H1 (cell line): ENCODE results near the gene MAP1LC3C. TPM values are rescaled to one million over a fixed set of nuclear protein-coding genes. Genes with fewer than 3 reads are reported as not detected.

Experiments
- CTCF ChIA-PET: fragments of 300-600 bp; sonication (Branson Sonifier 250); formaldehyde crosslinking; loops from one replicate; lab custom pipeline; 2021; ENCODE audit not compliant: partially characterized antibody; lab: Charles Lee
- POLR2A ChIA-PET: fragments of 300-600 bp; sonication (Branson Sonifier 250); formaldehyde crosslinking; loops from one replicate; lab custom pipeline; 2021; ENCODE audit warnings: inconsistent platforms; ENCODE audit not compliant: partially characterized antibody; lab: Charles Lee
- DNase-seq, 2 experiments: peaks; one replicate each; pipeline versions ENCODE4 v3.0.0 to v3.0.0-alpha.2; 2010 to 2022; ENCODE audit warnings: low spot score in 2 of 2, low read depth in 1 of 2, mixed read lengths in 1 of 2
- FAIRE-seq: peaks from 2 replicates; lab custom pipeline; 2011; peaks lifted over from hg19 to GRCh38; lab: Jason Lieb, UNC
- H2AFZ ChIP-seq: 2 replicates; pipeline ENCODE4 v1.8.1; 2012; ENCODE audit warnings: low read length, inconsistent platforms
- H2AK5ac ChIP-seq: 2 replicates; pipeline ENCODE4 v1.6.1; 2013; ENCODE audit warnings: low read depth, low read length
- H2BK120ac ChIP-seq: replicated peaks from 2 replicates; pipeline ENCODE3; 2013; ENCODE audit warnings: low read depth, low read length, inconsistent platforms
- H2BK12ac ChIP-seq: 2 replicates; pipeline ENCODE4 v1.6.1; 2013; ENCODE audit warnings: low read depth, low read length
- H2BK15ac ChIP-seq: 2 replicates; pipeline ENCODE4 v1.6.1; 2013; ENCODE audit warnings: low read length
- H2BK20ac ChIP-seq: 2 replicates; pipeline ENCODE4 v1.6.1; 2013; ENCODE audit warnings: low read length
- H2BK5ac ChIP-seq: 2 replicates; pipeline ENCODE4 v1.6.1; 2013; ENCODE audit warnings: low read depth, low read length
- H3K14ac ChIP-seq: 2 replicates; pipeline ENCODE4 v1.6.1; 2013; ENCODE audit warnings: inconsistent platforms; ENCODE audit not compliant: insufficient read length
- H3K18ac ChIP-seq: 2 replicates; pipeline ENCODE4 v1.6.1; 2013; ENCODE audit warnings: low read length; ENCODE audit errors: extremely low read depth
- H3K23ac ChIP-seq: 2 replicates; pipeline ENCODE4 v1.6.1; 2013; ENCODE audit warnings: inconsistent platforms; ENCODE audit not compliant: insufficient read length
- H3K23me2 ChIP-seq: 2 replicates; pipeline ENCODE4 v1.6.1; 2013; ENCODE audit warnings: low read depth, low read length
- H3K27ac ChIP-seq: 2 replicates; pipeline ENCODE4 v1.6.1; 2011; ENCODE audit warnings: low read depth, low read length, inconsistent platforms
- H3K27me3 ChIP-seq, 4 experiments: replicated peaks in 1 of 4; 1 replicate in 1 of 4; 2 replicates in 3 of 4; pipeline versions ENCODE4 v1.6.1 to v1.8.1; 2011 to 2013; ENCODE audit warnings: low read length in 3 of 4, mild to moderate bottlenecking in 3 of 4, inconsistent platforms in 2 of 4, mixed read lengths in 2 of 4, moderate library complexity in 1 of 4; ENCODE audit not compliant: control insufficient read depth in 3 of 4, insufficient read depth in 3 of 4; ENCODE audit errors: extremely low read depth in 1 of 4
- H3K36me3 ChIP-seq, 4 experiments: 2 replicates each; pipeline versions ENCODE4 v1.6.1 to v1.8.1; 2011 to 2013; ENCODE audit warnings: mild to moderate bottlenecking in 4 of 4, low read length in 3 of 4, moderate library complexity in 2 of 4, control low read depth in 1 of 4, inconsistent platforms in 1 of 4; ENCODE audit not compliant: insufficient read depth in 4 of 4, control insufficient read depth in 2 of 4
- H3K4ac ChIP-seq: replicated peaks from 2 replicates; pipeline ENCODE3; 2013; ENCODE audit warnings: low read length, low read depth, mixed read lengths, inconsistent platforms; ENCODE audit not compliant: insufficient read length
- H3K4me1 ChIP-seq, 4 experiments: replicated peaks in 1 of 4; 1 replicate in 1 of 4; 2 replicates in 3 of 4; pipeline versions ENCODE4 v1.6.1 to v1.8.1; 2011 to 2013; ENCODE audit warnings: low read length in 3 of 4, inconsistent platforms in 2 of 4, mixed read lengths in 1 of 4; ENCODE audit not compliant: insufficient read depth in 4 of 4, control insufficient read depth in 3 of 4
- H3K4me2 ChIP-seq, 2 experiments: 2 replicates each; pipeline versions ENCODE4 v1.6.1 to v1.8.1; 2011 to 2013; ENCODE audit warnings: low read depth in 2 of 2, low read length in 2 of 2, control low read depth in 1 of 2, inconsistent platforms in 1 of 2, mild to moderate bottlenecking in 1 of 2; ENCODE audit not compliant: insufficient read depth in 1 of 2
- H3K4me3 ChIP-seq, 4 experiments: fragments of 200-600, 300-600 bp in 1 of 4; sonication (generic), shearing (Covaris generic), sonication (Bioruptor Twin) in 1 of 4; 2 replicates each; pipeline versions ENCODE4 v1.5.1 to v1.8.1; 2011 to 2016; ENCODE audit warnings: low read length in 4 of 4, low read depth in 3 of 4, control low read depth in 2 of 4, inconsistent platforms in 2 of 4, mild to moderate bottlenecking in 2 of 4, mixed read lengths in 1 of 4, moderate library complexity in 1 of 4; ENCODE audit not compliant: insufficient read depth in 2 of 4; ENCODE audit errors: extremely low read depth in 1 of 4
- H3K56ac ChIP-seq: replicated peaks from 2 replicates; pipeline ENCODE3; 2013; ENCODE audit warnings: low read depth, mild to moderate bottlenecking, mixed read lengths, low read length, inconsistent platforms; ENCODE audit not compliant: insufficient read length
- H3K79me1 ChIP-seq: 2 replicates; pipeline ENCODE4 v1.6.1; 2013; ENCODE audit warnings: low read depth, low read length, control low read depth
- H3K79me2 ChIP-seq, 2 experiments: 2 replicates each; pipeline versions ENCODE4 v1.6.1 to v1.8.1; 2012 to 2013; ENCODE audit warnings: low read length in 2 of 2, mild to moderate bottlenecking in 2 of 2, inconsistent platforms in 1 of 2; ENCODE audit not compliant: insufficient read depth in 2 of 2, control insufficient read depth in 1 of 2
- H3K9ac ChIP-seq, 4 experiments: replicated peaks in 1 of 4; 1 replicate in 1 of 4; 2 replicates in 3 of 4; pipeline versions ENCODE4 v1.6.1 to v1.8.1; 2011 to 2013; ENCODE audit warnings: low read depth in 3 of 4, low read length in 3 of 4, control low read depth in 2 of 4, mild to moderate bottlenecking in 2 of 4, moderate library complexity in 2 of 4, inconsistent platforms in 1 of 4; ENCODE audit errors: extremely low read depth in 1 of 4
- H3K9me3 ChIP-seq, 2 experiments: 2 replicates each; pipeline versions ENCODE4 v1.6.1 to v1.8.1; 2012 to 2013; ENCODE audit warnings: mild to moderate bottlenecking in 2 of 2, moderate library complexity in 2 of 2, control low read depth in 1 of 2, inconsistent platforms in 1 of 2, low read depth in 1 of 2, low read length in 1 of 2, mixed read lengths in 1 of 2; ENCODE audit not compliant: insufficient read depth in 2 of 2
- H4K20me1 ChIP-seq, 2 experiments: replicated peaks in 1 of 2; 2 replicates each; pipeline versions ENCODE3 to v1.8.1; 2011 to 2013; ENCODE audit warnings: inconsistent platforms in 2 of 2, low read length in 2 of 2, mild to moderate bottlenecking in 1 of 2; ENCODE audit not compliant: insufficient read depth in 2 of 2, control insufficient read depth in 1 of 2
- H4K5ac ChIP-seq: 2 replicates; pipeline ENCODE4 v1.6.1; 2013; ENCODE audit warnings: low read length, low read depth, mixed read lengths, inconsistent platforms; ENCODE audit not compliant: insufficient read length
- H4K8ac ChIP-seq: 2 replicates; pipeline ENCODE4 v1.8.0; 2013; ENCODE audit warnings: mild to moderate bottlenecking, moderate library complexity, low read length, inconsistent platforms; ENCODE audit not compliant: insufficient read depth; ENCODE audit errors: extremely low read depth
- H4K91ac ChIP-seq: replicated peaks from 2 replicates; pipeline ENCODE3; 2013; ENCODE audit warnings: low read length, mixed read lengths, inconsistent platforms; ENCODE audit not compliant: insufficient read length
- ATF3 ChIP-seq: IDR thresholded peaks from 2 replicates; pipeline ENCODE4 v1.6.1; 2011; ENCODE audit warnings: low read depth, mild to moderate bottlenecking, low read length; ENCODE audit not compliant: insufficient read depth
- CBX8 ChIP-seq: fragments of 300-800, 300-1000 bp; sonication (generic); IDR thresholded peaks from 2 replicates; pipeline ENCODE4 v1.7.1; 2016; ENCODE audit warnings: low read depth, low read length, borderline replicate concordance
- CHD2 ChIP-seq: IDR thresholded peaks from 2 replicates; pipeline ENCODE4 v1.6.1; 2012; ENCODE audit warnings: low read length, improper control_type of control experiment
- GTF2F1 ChIP-seq: IDR thresholded peaks from 2 replicates; pipeline ENCODE4 v1.6.1; 2012; ENCODE audit warnings: low read depth, low read length, improper control_type of control experiment, borderline replicate concordance
- HDAC2 ChIP-seq, 2 experiments: fragments of 300-600 bp in 1 of 2; sonication (generic) in 1 of 2; IDR thresholded peaks; 2 replicates each; pipeline ENCODE4 v1.6.1; 2011 to 2012; ENCODE audit warnings: low read depth in 2 of 2, low read length in 2 of 2, mild to moderate bottlenecking in 2 of 2, moderate library complexity in 2 of 2, borderline replicate concordance in 1 of 2, inconsistent platforms in 1 of 2
- HDAC6 ChIP-seq: IDR thresholded peaks from one replicate; pipeline ENCODE4 v1.7.1; 2012; ENCODE audit warnings: low read depth, mild to moderate bottlenecking, inconsistent platforms, low read length, moderate library complexity
- JUN ChIP-seq: IDR thresholded peaks from 2 replicates; pipeline ENCODE4 v1.6.1; 2011; ENCODE audit warnings: low read depth, mild to moderate bottlenecking, improper control_type of control experiment, low read length
- KDM4A ChIP-seq: IDR thresholded peaks from one replicate; pipeline ENCODE4 v1.7.1; 2012; ENCODE audit warnings: low read depth, mild to moderate bottlenecking, moderate library complexity, low read length, inconsistent platforms; ENCODE audit not compliant: severe bottlenecking
- NRF1 ChIP-seq: IDR thresholded peaks from 2 replicates; pipeline ENCODE4 v1.6.1; 2011; ENCODE audit warnings: mild to moderate bottlenecking, low read depth, low read length, improper control_type of control experiment
- POU5F1 ChIP-seq: IDR thresholded peaks from 2 replicates; pipeline ENCODE4 v1.6.1; 2011; ENCODE audit warnings: low read depth, mild to moderate bottlenecking, low read length, moderate library complexity
- RBBP5 ChIP-seq: IDR thresholded peaks from 2 replicates; pipeline ENCODE4 v1.7.1; 2012; ENCODE audit warnings: low read depth, mild to moderate bottlenecking, inconsistent platforms, low read length, moderate library complexity, borderline replicate concordance
- SAP30 ChIP-seq: fragments of 300-600 bp; sonication (generic); IDR thresholded peaks from 2 replicates; pipeline ENCODE4 v1.7.1; 2012; ENCODE audit warnings: low read length, moderate library complexity, mild to moderate bottlenecking, inconsistent platforms; ENCODE audit not compliant: insufficient read depth, insufficient replicate concordance
- TBP ChIP-seq: IDR thresholded peaks from 2 replicates; pipeline ENCODE4 v1.6.1; 2011; ENCODE audit warnings: low read depth, low read length, improper control_type of control experiment
- YY1 ChIP-seq: IDR thresholded peaks from 2 replicates; pipeline ENCODE4 v1.6.1; 2011; ENCODE audit warnings: low read depth, mild to moderate bottlenecking, low read length
- WGBS, 2 experiments: shearing (Covaris generic) in 1 of 2; methylation state at CpG; one replicate each; pipeline versions ENCODE4 v1.1.6 to v1.1.7; 2013 to 2015; ENCODE audit warnings: low lambda C conversion rate in 2 of 2, mixed read lengths in 2 of 2, inconsistent platforms in 1 of 2, low coverage in 1 of 2, missing lambda C conversion rate in 1 of 2; ENCODE audit not compliant: insufficient replicate concordance in 2 of 2, insufficient coverage in 1 of 2, insufficient read length in 1 of 2; ENCODE audit errors: extremely low coverage in 1 of 2, missing lambda C conversion rate in 1 of 2; 5-methylcytosine and 5-hydroxymethylcytosine counted together
- polyA plus RNA-seq, 7 experiments: library from polyadenylated mRNA; depleted of rRNA in 3 of 7; stranded (reverse) in 5 of 7; unstranded in 2 of 7; fragments of >200 nt in 5 of 7; fragments of 200-250 nt in 2 of 7; gene quantifications; 1 replicate in 5 of 7; 2 replicates in 1 of 7; 4 replicates in 1 of 7; pipeline versions ENCODE4 v1.2.1 to v1.2.3, GENCODE V29; 2011 to 2013; ENCODE audit warnings: missing spikeins in 2 of 7, mixed read lengths in 2 of 7
- total RNA-seq: library from RNA; stranded (reverse); fragmentation: NEBNext Ultra II Directional; extraction: Animal tissue kit (Norgen Biotek cat#: 25700); gene quantifications from 2 replicates; pipeline ENCODE4 v1.2.1, GENCODE V29; 2021

Gene MAP1LC3C
- total and polyA plus RNA-seq, 2 of the 8 experiments (the other 6 are each of a cell fraction or from before 2014, with no cell fraction given): 1.7 to 3.2 TPM

DNA sequence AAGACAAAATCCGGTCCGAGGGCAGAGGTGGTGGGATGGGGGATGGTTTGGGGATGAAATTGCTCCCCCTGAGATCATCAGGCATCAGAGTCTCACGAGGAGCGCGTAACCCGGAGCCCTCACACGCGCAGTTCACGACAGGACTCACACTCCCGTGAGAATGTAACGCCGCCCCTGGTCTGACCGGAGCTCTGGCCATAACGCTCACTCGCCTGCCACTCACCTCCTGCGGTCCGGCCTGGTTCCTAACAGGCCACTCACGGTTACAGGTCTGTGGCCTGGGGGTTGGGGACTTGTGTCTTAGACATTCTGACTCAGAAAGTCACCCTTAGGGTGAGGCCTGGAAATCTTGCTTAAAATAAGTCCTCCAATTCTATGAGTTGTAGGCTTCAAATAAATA lies 19.8 kb downstream of the MAP1LC3C start:
- H3K9me3 ChIP-seq: no peaks in the 10 kb centered on the region
- CTCF ChIA-PET: interaction anchor here (0.9 to 7.1 kb wide), 5 partner anchors 19 to 365 kb away, joined by 3 to 35 read pairs (median 6); partner anchors contain the start of gene MAP1LC3C
- H4K8ac ChIP-seq: no peak overlapping the region; the same call in 1 of the 2 replicates
- no peak overlapping the region for H2AK5ac ChIP-seq
- no peak overlapping the region for H4K5ac ChIP-seq
- no peak overlapping the region for H2AFZ ChIP-seq
- H3K4ac ChIP-seq: no peak overlapping the region
- no peak overlapping the region for H3K18ac ChIP-seq
- no peak overlapping the region for H3K4me2 ChIP-seq
- no peaks in the 10 kb centered on the region for H3K79me1 ChIP-seq
- H2BK12ac ChIP-seq: no peak overlapping the region
- H3K36me3 ChIP-seq: no peaks in the 10 kb centered on the region
- no peak overlapping the region for H3K14ac ChIP-seq
- DNase-seq (no peak), FAIRE-seq (no peak)
- no peaks in the 10 kb centered on the region for H3K4me1 ChIP-seq
- no peak overlapping the region for H2BK15ac ChIP-seq
- H3K9ac ChIP-seq: no peak overlapping the region
- H4K91ac ChIP-seq: no peak overlapping the region
- no peaks in the 10 kb centered on the region for H3K23me2 ChIP-seq
- H2BK20ac ChIP-seq: no peak overlapping the region
- no peaks in the 10 kb centered on the region for H4K20me1 ChIP-seq
- H3K79me2 ChIP-seq: no peaks in the 10 kb centered on the region
- H3K56ac ChIP-seq: no peak overlapping the region
- H2BK120ac ChIP-seq: no peak overlapping the region
- H2BK5ac ChIP-seq: no peak overlapping the region
- no peak overlapping the region for H3K27ac ChIP-seq
- H3K23ac ChIP-seq: no peak overlapping the region
- 92% methylated on average over 18 of the region's 18 CpGs; no CpG with 5 or more reads in 1 of the 2 experiments for WGBS, 2 experiments
- H3K27me3 ChIP-seq: no peaks in the 10 kb centered on the region
- POLR2A ChIA-PET: no interaction called here
- H3K4me3 ChIP-seq: no peak overlapping the region
- TF ChIP-seq GTF2F1: no peak
- no peak for TF ChIP-seq ATF3
- TF ChIP-seq CHD2: no peak
- no peak for TF ChIP-seq NRF1
- no peak for TF ChIP-seq JUN
- TF ChIP-seq POU5F1: no peak
- no peak for TF ChIP-seq RBBP5
- no peak for TF ChIP-seq HDAC6
- TF ChIP-seq SAP30: no peak
- no peak for TF ChIP-seq CBX8
- TF ChIP-seq HDAC2 (IDR thresholded peaks at IDR 0.05; ENCODE audit: borderline replicate concordance in 1 of 2, low read depth in 2 of 2, low read length in 2 of 2): no peak
- no peak for TF ChIP-seq KDM4A
- no peak for TF ChIP-seq TBP
- TF ChIP-seq YY1: no peak
